ENCODE data around the gene IL2RA.

- TF ChIP-seq CTCF (IDR thresholded peaks at IDR 0.05), result no peak
- no peak for TF ChIP-seq POLR2AphosphoS5 (IDR thresholded peaks at IDR 0.05)
- no peak for TF ChIP-seq POLR2A (IDR thresholded peaks at IDR 0.05)
Measured at GRCh38 chr10:6005856-6006395, 56.2 kb downstream of the IL2RA start.

All from breast epithelium (tissue), 3 donors.